ENCODE measurements around the gene CUX1. TPM values are rescaled to one million over a fixed set of nuclear protein-coding genes. Genes with fewer than 3 reads are reported as not detected.

Gene CUX1
- total RNA-seq, 2 experiments from 2014 or later, result 20.2 to 20.4 TPM

DNA sequence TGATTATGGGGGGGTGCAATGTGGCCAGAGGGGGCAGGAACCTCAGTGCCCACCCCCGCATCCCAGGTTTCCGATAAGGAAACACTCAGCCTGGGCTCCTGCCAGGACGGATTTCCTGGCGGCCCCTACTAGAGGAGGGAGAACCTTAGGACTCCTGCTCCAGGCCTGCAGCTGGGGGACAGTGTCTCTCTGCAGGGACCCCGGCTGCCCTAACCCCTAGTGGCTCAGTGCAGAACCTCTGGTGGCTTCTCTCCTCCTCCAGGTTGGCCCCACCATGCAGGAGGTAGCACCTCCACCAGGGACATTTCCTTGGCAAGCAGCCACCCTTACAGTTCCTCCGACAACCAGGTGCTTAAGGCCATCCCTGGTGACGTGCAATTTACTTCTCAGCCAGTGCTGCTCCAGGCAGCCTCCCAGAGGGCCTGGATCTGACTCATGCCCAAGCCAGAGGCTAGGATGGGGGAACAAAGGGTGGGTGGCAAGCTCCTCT lies 501.1 kb downstream of the CUX1 start:
- CTCF ChIA-PET, result interaction anchor here (1.1 kb wide), 1 partner anchor 716 kb away, joined by 3 read pairs; no protein-coding TSS in a partner anchor

DNA sequence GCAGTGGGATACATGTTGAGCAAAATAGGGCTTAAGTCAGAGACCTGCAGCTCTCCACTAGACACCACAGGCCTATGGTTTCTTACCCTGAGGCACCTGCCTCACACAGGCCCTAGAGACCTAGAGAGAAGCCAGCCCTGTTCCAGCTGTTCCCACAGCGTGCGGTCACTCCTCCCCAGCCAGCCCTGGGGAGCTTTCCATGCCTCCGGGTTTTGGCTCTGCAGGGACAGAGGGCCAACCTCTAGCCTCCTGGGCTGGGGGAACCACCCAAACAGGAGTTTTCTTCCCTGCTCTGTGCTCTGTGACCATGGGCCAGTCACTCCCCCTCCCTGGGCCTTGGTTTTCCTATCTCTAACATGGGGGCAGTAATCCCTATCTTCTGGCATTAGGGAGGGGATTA lies 502.2 kb downstream of the CUX1 start:
- DNase-seq, result no peak
- Mint-ChIP-seq H3K4me1 (ENCODE audit: low read depth) (peaks cover 1% of the 10 kb centered on the region), H3K9me3 (no peaks in the 10 kb centered on the region), H3K36me3 (ENCODE audit: low read depth) (no peaks in the 10 kb centered on the region), H3K27ac (no peak overlapping the region), H3K27me3 (peaks cover 8% of the 10 kb centered on the region), H3K4me3 (no peak overlapping the region)
- POLR2A ChIA-PET, result no interaction called here
- no peak for TF ChIP-seq CTCF (IDR thresholded peaks at IDR 0.05)
- intact Hi-C loops (cut with micrococcal nuclease), result no loop called here
- CTCF ChIA-PET, result no interaction called here
- ATAC-seq, result no peak

More for the DNA sequence above, 501.1 kb downstream of the CUX1 start:
- intact Hi-C loops (cut with micrococcal nuclease), result no loop called here
- peak; percentile 53 for ATAC-seq
- H3K27me3 Mint-ChIP-seq, result peaks cover 8% of the 10 kb centered on the region
- no peak overlapping the region for H3K27ac Mint-ChIP-seq
- no peak overlapping the region for H3K4me3 Mint-ChIP-seq
- H3K9me3 Mint-ChIP-seq, result no peaks in the 10 kb centered on the region
- TF ChIP-seq CTCF (IDR thresholded peaks at IDR 0.05), result no peak
- no peaks in the 10 kb centered on the region for H3K36me3 Mint-ChIP-seq (ENCODE audit: low read depth)
- DNase-seq, result no peak
- peaks cover 1% of the 10 kb centered on the region for H3K4me1 Mint-ChIP-seq (ENCODE audit: low read depth)
- POLR2A ChIA-PET, result interaction anchor here (0.8 kb wide), 1 partner anchor 32 kb away, joined by 3 read pairs; the partner anchor contains the start of gene SH2B2

GRCh38 chr7:102320181-102320580 lies 502.8 kb downstream of the CUX1 start:
- Mint-ChIP-seq H3K27ac (no peak overlapping the region), H3K36me3 (ENCODE audit: low read depth) (no peaks in the 10 kb centered on the region), H3K9me3 (no peaks in the 10 kb centered on the region), H3K27me3 (peaks cover 8% of the 10 kb centered on the region), H3K4me3 (no peak overlapping the region), H3K4me1 (ENCODE audit: low read depth) (peaks cover 1% of the 10 kb centered on the region)
- ChIA-PET POLR2A (no interaction called here), CTCF (no interaction called here)
- ATAC-seq (no peak), DNase-seq (no peak)
- intact Hi-C loops (cut with micrococcal nuclease), result no loop called here
- no peak for TF ChIP-seq CTCF (IDR thresholded peaks at IDR 0.05)

DNA sequence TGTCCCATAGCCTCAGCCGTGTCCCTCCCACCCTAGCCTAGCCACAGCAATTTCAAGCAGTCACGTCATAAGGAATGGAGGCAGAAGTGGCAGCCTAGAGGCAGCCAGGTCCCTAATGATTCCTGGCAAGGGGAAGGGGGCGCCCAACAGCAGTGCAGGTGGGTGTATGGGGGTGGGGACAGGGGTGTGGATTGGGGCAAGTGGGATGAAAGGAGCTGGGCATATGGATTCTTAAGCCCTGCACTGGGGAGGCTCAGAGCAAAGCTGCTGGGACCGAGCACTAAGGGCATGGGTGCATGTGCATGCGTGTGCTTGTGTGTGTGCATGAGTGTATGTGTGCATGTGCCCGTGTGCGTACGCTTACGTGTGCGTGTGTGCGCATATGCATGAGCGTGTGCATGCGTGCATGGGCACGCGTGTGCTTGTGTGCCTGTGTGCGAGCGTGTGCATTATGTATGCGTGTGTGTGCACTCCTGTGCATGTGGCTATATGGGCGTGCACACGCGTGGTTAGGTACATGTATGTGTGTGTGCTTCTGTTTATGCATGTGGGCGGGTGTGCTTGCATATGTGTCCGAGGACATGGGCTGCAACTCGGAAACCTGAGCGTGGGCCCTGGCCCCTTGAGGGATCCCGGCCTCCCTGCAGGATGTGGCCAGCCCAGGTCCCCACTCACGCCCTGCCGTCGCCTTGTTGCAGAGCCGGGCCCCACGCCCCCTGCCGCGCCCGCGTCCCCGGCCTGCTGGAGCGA lies 503.4 kb downstream of the CUX1 start:
- ChIA-PET CTCF (no interaction called here), POLR2A (no interaction called here)
- DNase-seq (no peak), ATAC-seq (no peak)
- H3K9me3 Mint-ChIP-seq, result no peaks in the 10 kb centered on the region
- no peak overlapping the region for H3K4me3 Mint-ChIP-seq
- no peaks in the 10 kb centered on the region for H3K36me3 Mint-ChIP-seq (ENCODE audit: low read depth)
- intact Hi-C loops (cut with micrococcal nuclease), result no loop called here
- no peak for TF ChIP-seq CTCF (IDR thresholded peaks at IDR 0.05)
- no peak overlapping the region for H3K27ac Mint-ChIP-seq
- H3K4me1 Mint-ChIP-seq (ENCODE audit: low read depth), result peaks cover 1% of the 10 kb centered on the region
- H3K27me3 Mint-ChIP-seq, result peaks cover 8% of the 10 kb centered on the region

DNA sequence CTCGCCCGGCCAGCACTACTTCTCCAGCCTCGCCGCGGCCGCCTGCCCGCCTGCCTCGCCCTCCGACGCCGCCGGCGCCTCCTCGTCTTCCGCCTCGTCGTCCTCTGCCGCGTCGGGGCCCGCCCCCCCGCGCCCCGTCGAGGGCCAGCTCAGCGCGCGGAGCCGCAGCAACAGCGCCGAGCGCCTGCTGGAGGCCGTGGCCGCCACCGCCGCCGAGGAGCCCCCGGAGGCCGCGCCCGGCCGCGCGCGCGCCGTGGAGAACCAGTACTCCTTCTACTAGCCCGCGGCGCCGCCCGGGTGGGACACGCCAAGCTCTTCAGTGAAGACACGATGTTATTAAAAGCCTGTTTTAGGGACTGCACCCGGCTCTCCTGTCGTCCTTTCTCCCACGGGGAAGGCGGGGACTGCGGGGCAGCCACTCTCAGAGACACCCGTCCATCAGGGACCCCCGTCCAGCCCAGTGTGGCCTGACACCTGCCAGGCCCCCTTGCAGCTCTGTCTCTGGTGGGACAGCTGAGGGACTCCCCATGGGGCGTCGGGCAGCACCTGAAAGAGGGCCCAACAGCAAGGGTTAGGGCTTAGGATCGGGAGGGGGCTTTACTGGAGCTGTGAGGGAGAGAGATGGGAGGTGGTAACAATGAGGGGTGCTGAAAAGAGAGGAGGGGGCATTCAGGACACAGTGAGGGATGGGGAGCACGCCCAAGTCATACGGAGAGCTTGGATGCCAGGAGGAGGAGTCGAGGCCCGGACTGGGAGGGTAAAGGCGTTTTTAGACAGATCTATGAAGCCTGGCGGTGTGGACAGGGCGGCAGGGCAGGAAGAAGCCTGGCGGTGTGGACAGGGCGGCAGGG lies 504.1 kb downstream of the CUX1 start:
- Mint-ChIP-seq H3K36me3 (ENCODE audit: low read depth) (no peaks in the 10 kb centered on the region), H3K27ac (no peak overlapping the region), H3K27me3 (peaks cover 8% of the 10 kb centered on the region), H3K4me3 (no peak overlapping the region), H3K9me3 (no peaks in the 10 kb centered on the region), H3K4me1 (ENCODE audit: low read depth) (peaks cover 1% of the 10 kb centered on the region)
- no peak for TF ChIP-seq CTCF (IDR thresholded peaks at IDR 0.05)
- DNase-seq (peak; percentile 12), ATAC-seq (peak; percentile 75)
- ChIA-PET CTCF (no interaction called here), POLR2A (no interaction called here)
- intact Hi-C loops (cut with micrococcal nuclease), result no loop called here

All from activated CD8-positive, alpha-beta T cell treated with anti-CD3 and anti-CD28 coated beads for 36 hours (primary cell).